Left ventricle myocardium inferior (tissue), 1 donor: ENCODE results near the gene HCAR2. TPM values are rescaled to one million over a fixed set of nuclear protein-coding genes. Genes with fewer than 3 reads are reported as not detected.
"Not testable (repeated sequence)": the region's sequence is repeated elsewhere in the genome, so short reads cannot be mapped to it uniquely, and the experiment has no call there.

Experiments used
- DNase-seq: peaks from one replicate; pipeline ENCODE4 v3.0.0-alpha.2; 2020
- H3K27ac ChIP-seq: fragments of 200-600 bp; replicated peaks from 2 replicates; pipeline ENCODE4 v1.8.0; 2021
- H3K27me3 ChIP-seq: fragments of 200-600 bp; 2 replicates; pipeline ENCODE4 v1.8.0; 2021; ENCODE audit warnings: low read depth
- H3K36me3 ChIP-seq: fragments of 200-600 bp; 2 replicates; pipeline ENCODE4 v1.8.0; 2021
- H3K4me1 ChIP-seq: fragments of 200-600 bp; 2 replicates; pipeline ENCODE4 v1.8.0; 2021
- H3K4me3 ChIP-seq: fragments of 200-600 bp; 2 replicates; pipeline ENCODE4 v1.8.0; 2021; ENCODE audit warnings: mild to moderate bottlenecking, moderate library complexity
- H3K9me3 ChIP-seq: fragments of 200-600 bp; replicated peaks from 2 replicates; pipeline ENCODE4 v1.8.0; 2021
- CTCF ChIP-seq: fragments of 200-600 bp; IDR thresholded peaks from 2 replicates; pipeline ENCODE4 v1.8.0; 2021; ENCODE audit warnings: antibody characterized with exemption, mild to moderate bottlenecking, borderline replicate concordance
- intact Hi-C: fragments of 100-400 bp; cut with micrococcal nuclease; formaldehyde crosslinking; loops from one replicate; pipeline ENCODE4 v1.11.0; 2022
- total RNA-seq: library from RNA; stranded (reverse); fragmentation: NEBNext Ultra II Directional; extraction: Animal tissue kit (Norgen Biotek cat#: 25700); gene quantifications from one replicate; pipeline ENCODE4 v1.2.1, GENCODE V29; 2021
- donor health status: DM: no; HTN: yes; CAD: no; lungs with severe emphysema.

HCAR2 gene
- total RNA-seq, 1 donor from 2014 or later = 0.14 TPM

GRCh38 chr12:122665759-122666158 lies 37.4 kb downstream of the HCAR2 start:
- Histone ChIP-seq H3K36me3 (no peaks in the 10 kb centered on the region), H3K27ac (no peak overlapping the region), H3K9me3 (peaks cover 4% of the 10 kb centered on the region), H3K27me3 (no peaks in the 10 kb centered on the region), H3K4me3 (no peak overlapping the region), H3K4me1 (no peaks in the 10 kb centered on the region)
- intact Hi-C loops = no loop called here
- DNase-seq = no peak
- no peak for TF ChIP-seq CTCF

- intact Hi-C loops = no loop called here
- Histone ChIP-seq H3K27ac (no peak overlapping the region), H3K36me3 (no peaks in the 10 kb centered on the region), H3K4me1 (no peaks in the 10 kb centered on the region), H3K9me3 (peaks cover 4% of the 10 kb centered on the region), H3K4me3 (no peak overlapping the region), H3K27me3 (no peaks in the 10 kb centered on the region)
- no peak for DNase-seq
- TF ChIP-seq CTCF = no peak
Measured at GRCh38 chr12:122665349-122665748, 37.8 kb downstream of the HCAR2 start.

GRCh38 chr12:122661938-122662337 lies 41.2 kb downstream of the HCAR2 start:
- H3K4me3 ChIP-seq = no peak overlapping the region
- no peaks in the 10 kb centered on the region for H3K36me3 ChIP-seq
- no peak overlapping the region for H3K27ac ChIP-seq
- DNase-seq = no peak
- intact Hi-C loops = no loop called here
- H3K27me3 ChIP-seq = no peaks in the 10 kb centered on the region
- H3K4me1 ChIP-seq = no peaks in the 10 kb centered on the region
- no peak for TF ChIP-seq CTCF
- H3K9me3 ChIP-seq = no peaks in the 10 kb centered on the region

GRCh38 chr12:122661246-122661645 lies 41.9 kb downstream of the HCAR2 start:
- H3K27me3 ChIP-seq = no peaks in the 10 kb centered on the region
- no peak overlapping the region for H3K27ac ChIP-seq
- H3K4me1 ChIP-seq = no peaks in the 10 kb centered on the region
- no peaks in the 10 kb centered on the region for H3K36me3 ChIP-seq
- intact Hi-C loops = no loop called here
- DNase-seq = no peak
- H3K9me3 ChIP-seq = no peaks in the 10 kb centered on the region
- TF ChIP-seq CTCF = no peak
- H3K4me3 ChIP-seq = no peak overlapping the region

- Histone ChIP-seq H3K9me3 (no peaks in the 10 kb centered on the region), H3K27ac (peak overlapping the region; percentile 51), H3K4me3 (no peak overlapping the region), H3K27me3 (no peaks in the 10 kb centered on the region), H3K36me3 (no peaks in the 10 kb centered on the region), H3K4me1 (no peaks in the 10 kb centered on the region)
- intact Hi-C loops = no loop called here
- DNase-seq = peak; percentile 49
- no peak for TF ChIP-seq CTCF
Measured at GRCh38 chr12:122659579-122659978, 43.6 kb downstream of the HCAR2 start.

- DNase-seq = no peak
- H3K4me1 ChIP-seq = no peaks in the 10 kb centered on the region
- no peaks in the 10 kb centered on the region for H3K27me3 ChIP-seq
- no peak overlapping the region for H3K27ac ChIP-seq
- H3K36me3 ChIP-seq = no peaks in the 10 kb centered on the region
- no peak for TF ChIP-seq CTCF
- intact Hi-C loops = no loop called here
- no peaks in the 10 kb centered on the region for H3K9me3 ChIP-seq
- H3K4me3 ChIP-seq = no peak overlapping the region
Measured at GRCh38 chr12:122656298-122656697, 46.9 kb downstream of the HCAR2 start.

- DNase-seq, intact Hi-C loops, H3K9me3 ChIP-seq, H3K27ac ChIP-seq, H3K36me3 ChIP-seq, H3K4me3 ChIP-seq, H3K27me3 ChIP-seq, H3K4me1 ChIP-seq: not testable (repeated sequence)
Measured at GRCh38 chr12:122653291-122653690, 49.9 kb downstream of the HCAR2 start.
